Activated gamma-delta T cell treated with Interleukin-2 at 50 U/mL for 16 hours (primary cell): ENCODE results near the gene PERM1.

Experiments
- DNase-seq: peaks from one replicate; pipeline ENCODE4 v3.0.0-alpha.2; 2020

The PERM1 gene

GRCh38 chr1:943545-944340 is 38.1 kb downstream of the PERM1 start:
- no peak for DNase-seq

- DNase-seq = no peak
Observed at GRCh38 chr1:942864-943533, 38.9 kb downstream of the PERM1 start.

GRCh38 chr1:942411-942821 is 39.5 kb downstream of the PERM1 start:
- no peak for DNase-seq

DNA sequence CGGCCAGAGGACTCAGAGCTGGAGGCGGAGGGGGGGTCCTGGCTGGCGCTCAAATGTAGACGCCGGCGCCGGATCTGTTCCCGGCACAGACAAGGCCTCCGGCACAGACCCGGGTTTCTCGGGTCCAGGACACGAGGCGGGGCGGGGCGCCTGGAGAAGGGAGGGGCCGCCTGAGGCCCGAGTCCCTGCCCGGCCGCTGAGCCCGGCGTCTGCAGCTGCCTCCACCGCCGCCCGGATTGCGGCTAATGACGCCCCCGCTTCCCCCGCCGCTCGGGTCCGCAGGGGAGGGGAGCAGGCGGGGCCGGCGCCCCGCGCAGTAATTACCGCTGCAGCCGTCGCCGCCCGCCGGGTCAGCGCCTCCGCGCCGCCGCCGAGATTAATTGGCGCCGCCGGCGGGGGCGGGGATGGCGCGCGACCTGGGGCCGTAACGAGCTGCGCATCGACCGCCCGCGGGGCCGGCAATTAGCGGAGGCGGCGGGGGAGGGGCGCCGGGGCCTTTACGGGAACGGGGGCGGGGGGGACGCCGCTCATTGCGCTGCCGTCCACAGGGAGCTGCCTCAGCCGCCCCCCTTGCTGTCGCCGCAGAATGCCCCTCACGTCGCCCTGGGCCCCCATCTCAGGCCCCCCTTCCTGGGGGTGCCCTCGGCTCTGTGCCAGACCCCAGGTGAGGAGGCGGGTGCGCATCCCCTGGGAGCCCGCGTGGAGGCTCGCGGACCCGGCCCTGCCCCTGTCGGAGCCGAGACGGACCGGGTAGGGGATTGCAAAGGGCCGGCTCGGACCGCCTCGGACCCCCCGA is 40.1 kb downstream of the PERM1 start:
- DNase-seq = no peak

DNA sequence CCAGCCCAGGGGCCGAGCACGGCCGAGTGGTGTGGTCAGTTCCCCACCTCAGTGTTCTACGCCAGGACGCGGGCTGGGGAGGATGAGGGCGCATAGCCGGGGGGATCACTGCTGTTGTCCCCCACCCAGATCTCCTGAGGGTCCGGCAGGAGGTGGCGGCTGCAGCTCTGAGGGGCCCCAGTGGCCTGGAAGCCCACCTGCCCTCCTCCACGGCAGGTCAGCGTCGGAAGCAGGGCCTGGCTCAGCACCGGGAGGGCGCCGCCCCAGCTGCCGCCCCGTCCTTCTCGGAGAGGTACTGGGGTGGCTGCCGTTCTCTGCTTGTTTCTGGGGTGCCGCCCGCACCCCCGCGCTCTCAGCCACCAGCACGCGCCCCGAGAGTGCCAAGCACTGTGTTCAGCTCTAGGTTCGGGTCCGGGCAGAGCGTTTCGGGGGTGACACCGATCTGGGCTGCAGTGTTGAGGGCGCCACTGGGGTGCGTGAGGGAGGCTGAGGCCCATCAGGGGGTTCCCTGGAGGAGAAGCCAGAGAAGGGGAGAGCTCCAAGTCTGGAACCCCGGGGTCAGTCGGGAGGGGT is 40.8 kb downstream of the PERM1 start:
- DNase-seq = no peak

DNA sequence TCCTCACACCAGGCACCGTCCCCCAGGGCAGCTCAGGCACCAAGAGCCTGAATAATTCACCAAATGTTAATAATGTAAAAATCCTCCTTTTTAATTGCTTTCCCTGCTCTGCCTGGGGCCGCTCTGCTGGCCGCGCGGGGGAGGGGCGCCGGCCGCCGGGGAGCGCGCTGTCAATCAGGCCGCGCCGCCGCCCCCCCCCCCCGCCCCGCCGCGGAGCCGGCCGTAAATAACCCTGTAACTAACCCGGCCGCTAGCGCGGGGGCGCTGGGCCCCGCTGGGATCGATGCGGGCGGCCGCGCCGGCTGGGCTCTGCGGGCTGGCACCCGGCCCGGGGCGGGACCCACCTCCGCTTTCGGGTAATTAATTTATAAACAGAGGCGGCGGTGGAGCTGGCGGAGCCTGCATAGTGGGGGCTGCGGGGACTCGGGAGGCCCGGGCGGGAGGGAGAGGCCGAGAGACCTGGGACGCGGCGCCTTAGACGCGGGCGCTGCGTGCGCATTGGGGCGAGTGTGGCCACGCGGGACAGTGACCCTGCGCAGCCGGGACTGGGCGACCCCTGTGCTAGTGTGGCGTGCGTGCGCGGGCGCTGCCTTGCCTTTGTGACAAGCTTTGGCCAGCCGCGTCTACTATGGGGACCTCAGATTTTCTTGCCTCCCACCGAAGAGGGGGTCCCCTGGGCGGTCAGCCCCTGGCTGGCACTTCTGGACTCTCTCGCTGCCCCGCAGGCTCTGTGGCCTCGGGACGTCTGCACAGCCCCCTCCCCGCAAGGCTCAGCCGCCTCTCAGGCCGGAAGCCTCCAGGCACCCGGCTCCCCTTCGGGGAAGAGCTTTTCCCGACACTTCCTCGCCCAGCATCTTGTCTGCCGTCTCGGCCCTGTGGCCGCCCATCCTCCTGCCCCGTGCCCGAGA is 41.5 kb downstream of the PERM1 start:
- no peak for DNase-seq

- DNase-seq = no peak
Observed at GRCh38 chr1:939511-940106, 42.3 kb downstream of the PERM1 start.

- DNase-seq = no peak
Observed at GRCh38 chr1:938711-939489, 43.0 kb downstream of the PERM1 start.

- DNase-seq = no peak
Observed at GRCh38 chr1:938088-938683, 43.7 kb downstream of the PERM1 start.

GRCh38 chr1:937521-937920 is 44.4 kb downstream of the PERM1 start:
- no peak for DNase-seq

GRCh38 chr1:936348-937264 is 45.3 kb downstream of the PERM1 start:
- no peak for DNase-seq

DNA sequence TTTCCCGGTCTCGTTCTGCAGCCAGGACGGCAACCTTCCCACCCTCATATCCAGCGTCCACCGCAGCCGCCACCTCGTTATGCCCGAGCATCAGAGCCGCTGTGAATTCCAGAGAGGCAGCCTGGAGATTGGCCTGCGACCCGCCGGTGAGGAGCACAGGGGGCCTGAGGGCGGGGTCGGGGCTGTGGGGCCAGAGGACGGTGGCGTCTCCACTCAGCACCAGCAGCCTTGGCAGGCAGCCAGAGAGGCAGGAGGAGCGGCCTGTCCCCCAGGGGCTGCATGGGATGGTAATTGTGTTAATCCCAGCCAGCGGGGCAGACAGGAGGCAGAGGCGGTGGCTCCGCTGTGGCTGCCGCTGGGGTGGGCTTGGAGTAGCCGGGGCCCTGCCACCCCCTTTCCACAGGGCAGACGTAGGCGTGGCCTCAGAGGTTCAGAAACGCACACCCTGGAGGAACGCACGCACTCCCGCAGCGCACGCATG is 46.1 kb downstream of the PERM1 start:
- DNase-seq = no peak

GRCh38 chr1:934991-935750 is 46.7 kb downstream of the PERM1 start:
- DNase-seq = no peak

- DNase-seq = no peak
Observed at GRCh38 chr1:933603-933940, 48.3 kb downstream of the PERM1 start.

DNA sequence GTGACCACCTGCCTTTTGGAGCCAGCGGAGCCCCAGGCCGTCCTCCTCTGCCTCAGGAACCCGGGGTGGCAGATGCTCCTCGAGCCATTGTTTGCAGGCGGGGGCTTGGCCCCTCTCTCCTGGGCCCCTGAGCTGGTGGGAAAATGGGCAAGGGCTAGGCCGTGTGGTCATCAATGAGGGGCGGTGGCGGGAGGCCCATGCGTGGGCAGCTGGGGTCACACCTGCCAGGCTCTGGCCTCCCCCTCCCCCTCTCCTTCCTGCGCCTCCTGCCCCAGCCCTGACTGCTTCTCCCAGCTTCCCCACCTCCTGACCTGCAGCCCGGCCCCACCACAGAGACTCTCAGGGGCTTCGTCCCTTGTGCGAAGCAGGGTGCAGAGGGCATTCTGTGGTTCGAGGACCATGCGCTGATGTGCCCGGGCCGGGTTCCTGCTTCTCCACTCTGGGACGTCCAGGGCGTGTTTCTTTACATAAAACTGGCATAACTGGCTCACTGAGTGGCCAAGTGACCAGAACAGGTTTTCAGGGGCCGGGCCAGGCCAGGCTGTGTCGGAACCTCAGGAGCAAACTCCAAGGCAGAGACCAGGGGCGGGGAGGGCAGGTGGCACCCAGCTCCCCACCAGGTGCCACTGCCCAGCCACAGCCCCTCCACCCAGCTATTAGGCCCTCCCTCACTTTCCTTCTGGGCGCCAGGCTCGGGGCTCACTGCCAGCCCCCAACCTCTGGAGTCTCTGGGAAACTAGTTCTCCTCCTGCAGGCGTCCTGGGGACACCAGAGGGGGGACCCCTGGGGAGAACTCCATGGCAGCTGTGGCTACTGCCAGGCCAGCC is 48.9 kb downstream of the PERM1 start:
- DNase-seq = no peak

- no peak for DNase-seq
Observed at GRCh38 chr1:932173-932510, 49.8 kb downstream of the PERM1 start.

DNA sequence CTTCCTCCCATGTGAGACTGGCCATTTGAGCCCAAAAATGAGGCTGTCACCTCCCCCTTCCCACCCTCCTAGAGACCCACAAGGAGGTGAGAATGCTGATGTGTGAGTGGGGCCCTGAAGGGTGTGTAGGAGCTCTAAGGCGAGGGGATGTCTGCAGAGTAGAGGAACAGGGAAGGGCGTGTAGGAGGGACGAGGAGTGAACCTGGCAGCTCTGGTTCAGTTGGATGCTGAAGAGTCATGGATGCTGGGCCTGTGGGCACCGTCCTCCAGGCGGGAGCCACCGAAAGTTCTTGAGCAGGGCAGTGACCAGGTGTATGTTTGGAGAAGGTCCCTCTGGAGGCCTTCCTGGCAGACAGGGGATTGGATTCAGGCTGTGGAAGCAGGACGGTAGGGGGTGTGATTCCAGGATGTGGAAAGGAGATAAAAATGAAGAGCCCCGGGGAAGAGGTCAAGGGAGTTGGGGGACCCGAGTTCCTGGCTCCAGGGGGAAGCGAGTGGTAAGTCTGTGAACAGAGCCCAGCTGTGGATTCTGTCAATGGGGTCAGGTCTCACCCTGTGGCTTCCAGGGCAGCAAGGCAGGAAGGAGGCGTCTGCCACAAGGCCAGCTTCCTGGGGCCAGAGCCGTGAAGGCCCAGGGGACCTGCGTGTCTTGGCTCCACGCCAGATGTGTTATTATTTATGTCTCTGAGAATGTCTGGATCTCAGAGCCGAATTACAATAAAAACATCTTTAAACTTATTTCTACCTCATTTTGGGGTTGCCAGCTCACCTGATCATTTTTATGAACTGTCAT is 50.3 kb downstream of the PERM1 start:
- DNase-seq = no peak
